ENCODE results near the gene WWC1.

WWC1 gene

DNA sequence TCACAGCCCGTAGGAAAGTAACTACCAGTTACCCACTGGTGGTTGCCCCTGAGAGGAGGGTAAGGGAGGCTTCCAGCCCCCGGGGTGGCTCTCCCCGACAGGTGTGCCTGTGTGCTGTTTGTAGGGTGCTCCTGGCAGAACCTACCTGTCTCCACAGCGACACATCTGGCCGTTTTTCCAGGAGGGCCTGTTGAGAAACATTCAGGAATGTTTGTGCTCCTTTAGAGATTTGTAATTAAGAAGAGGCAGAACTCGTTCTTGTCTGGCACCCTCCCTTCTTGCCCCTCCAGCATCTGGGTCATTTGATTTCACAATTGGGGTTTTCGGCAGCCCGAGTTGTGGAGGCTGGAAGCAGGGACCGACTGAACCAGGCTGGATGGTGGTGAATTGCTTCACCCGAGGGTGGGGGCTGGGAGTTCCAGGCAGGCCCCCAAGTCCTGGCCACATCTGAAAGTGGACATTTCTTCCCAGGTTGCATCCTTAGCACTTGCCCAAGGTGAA, 74.2 kb downstream of the WWC1 start:
- DNase-seq, result no peak

DNA sequence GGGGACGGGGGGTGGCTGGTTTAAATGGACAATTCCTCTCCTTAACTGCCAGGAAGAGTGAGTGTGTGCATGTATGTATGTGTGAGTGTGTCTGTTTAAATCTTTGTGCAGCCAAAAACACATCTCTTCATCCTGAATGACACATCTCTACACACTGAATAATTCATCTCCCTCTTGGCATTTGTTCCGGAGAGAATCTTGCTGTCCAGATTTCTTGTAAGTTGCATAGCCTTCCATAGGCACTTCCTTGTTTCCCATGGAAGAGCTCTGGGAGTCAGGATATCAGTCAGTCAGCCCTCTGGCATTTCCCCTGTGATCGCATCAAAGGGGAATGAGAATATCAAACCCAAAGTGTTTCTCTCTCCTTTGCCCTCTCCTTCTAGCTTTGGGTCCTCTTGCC, 74.7 kb downstream of the WWC1 start:
- no peak for DNase-seq

DNA sequence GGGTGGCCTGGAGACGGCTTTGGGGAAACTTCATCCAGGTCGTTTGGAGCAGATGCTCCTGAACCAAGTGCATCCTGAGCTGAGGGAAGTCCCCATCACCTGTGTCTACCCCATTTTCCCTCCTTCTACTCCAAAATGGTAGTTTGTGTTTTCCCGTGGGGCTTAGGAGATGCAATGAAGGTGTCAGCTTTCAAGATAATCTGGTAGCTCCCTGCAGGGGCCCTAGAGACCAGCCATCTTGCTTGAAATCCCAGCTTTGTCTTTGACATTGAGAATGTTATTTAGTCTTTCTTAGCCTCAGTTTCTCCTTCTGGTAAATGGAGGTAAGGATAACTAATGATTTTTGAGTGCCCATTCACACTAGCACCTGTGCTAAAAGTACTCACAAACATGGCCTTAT, 77.4 kb downstream of the WWC1 start:
- DNase-seq, result no peak

DNA sequence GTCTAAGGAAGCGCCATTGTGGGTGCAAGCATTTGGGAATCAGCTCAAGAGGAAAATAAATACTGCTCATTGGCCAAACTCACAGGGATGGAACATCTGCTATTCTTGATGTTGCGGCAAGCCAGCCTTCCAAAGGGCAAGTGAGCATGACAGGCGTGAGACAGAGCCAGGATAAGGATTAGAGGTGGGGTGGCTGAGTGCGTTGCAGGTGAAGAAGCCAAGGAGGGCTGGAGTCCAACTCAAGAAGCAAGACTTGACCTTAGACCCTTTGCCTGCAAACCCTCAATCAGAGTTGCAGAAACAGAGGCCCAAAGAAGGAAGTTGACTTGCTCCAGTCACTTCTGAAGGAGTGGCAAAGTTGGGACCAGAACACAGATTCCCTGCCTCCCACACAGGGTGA, 79.4 kb downstream of the WWC1 start:
- no peak for DNase-seq

DNA sequence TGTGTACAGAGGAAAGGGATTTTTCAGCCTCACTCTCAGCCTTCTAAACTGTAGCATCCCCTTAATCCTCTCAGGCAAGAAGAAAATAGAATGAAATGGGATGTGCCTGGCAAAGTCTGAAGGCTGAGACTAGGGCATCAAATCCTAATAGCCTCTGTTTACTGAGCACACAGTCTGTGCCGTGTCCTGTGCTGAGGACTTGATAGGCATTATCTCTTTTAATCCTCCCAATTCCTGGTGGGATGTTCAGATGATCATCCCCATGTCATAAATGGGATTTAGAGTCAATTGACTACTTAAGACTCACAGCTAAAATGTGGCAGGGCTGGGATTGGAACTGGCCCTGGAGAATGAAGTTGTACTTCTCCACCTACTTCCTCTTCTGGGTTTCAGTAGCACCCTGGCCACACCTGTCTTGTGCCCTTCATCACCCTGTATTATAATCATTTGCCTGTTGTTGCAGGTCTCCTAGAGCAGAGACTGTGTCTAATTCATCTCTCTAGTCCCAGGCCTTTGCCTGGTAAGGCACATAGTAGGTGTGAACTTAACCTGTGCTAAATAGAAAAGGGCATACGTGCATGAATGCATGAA, 81.0 kb downstream of the WWC1 start:
- no peak for DNase-seq

DNA sequence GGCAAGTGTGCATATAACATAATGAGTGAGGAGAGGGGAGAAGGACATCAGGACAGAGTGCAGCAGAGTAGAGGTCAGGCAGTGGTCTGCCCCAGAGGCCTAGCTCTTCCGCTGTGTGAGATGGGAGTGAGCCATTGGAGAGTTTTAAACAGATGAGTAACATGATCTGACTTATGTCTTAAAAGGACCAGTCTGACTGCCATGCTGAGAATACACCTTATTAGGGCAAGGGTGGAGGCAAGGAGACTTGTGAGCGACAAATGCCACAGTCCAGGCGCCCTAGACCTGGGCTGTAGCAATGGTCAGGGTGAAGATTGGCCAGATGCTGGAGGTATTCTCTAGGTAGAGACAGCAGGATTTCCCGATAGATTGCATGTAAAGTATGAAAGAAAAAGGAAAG, 83.1 kb downstream of the WWC1 start:
- no peak for DNase-seq

DNA sequence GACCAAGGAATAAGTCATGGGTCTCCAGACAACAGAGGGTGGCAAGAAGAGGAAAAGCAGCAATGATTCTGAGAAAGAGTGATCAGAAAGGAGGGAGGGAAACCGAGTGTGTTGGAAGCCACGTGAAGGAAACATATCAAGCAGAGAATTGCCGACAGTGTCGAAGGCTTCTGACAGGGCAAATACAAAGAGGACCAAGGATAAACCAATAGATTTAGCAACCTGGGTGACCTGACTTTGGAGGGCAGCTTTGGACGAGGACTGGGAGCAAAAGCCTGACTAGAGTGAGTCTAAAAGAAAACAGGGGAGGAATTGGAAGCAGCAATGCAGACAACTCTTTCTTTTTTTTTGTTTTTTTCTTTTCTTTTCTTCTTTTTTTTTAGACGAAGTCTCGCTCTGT, 83.8 kb downstream of the WWC1 start:
- no peak for DNase-seq

DNA sequence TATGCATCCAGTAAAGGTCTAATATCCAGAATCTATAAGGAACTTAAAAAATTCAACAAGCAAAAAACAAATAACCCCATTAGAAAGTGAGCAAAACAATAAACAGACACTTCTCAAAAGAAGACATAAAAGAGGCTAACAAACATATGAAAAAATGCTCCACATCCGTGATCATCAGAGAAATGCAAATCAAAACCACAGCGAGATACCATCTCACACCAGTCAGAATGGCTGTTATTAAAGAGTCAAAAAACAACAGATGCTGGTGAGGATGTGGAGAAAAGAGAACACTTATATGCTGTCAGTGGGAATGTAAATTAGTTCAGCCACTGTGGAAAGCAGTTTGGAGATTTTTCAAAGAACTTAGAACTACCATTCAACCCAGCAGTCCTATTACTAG, 86.1 kb downstream of the WWC1 start:
- peak in 1 of 2 donors; percentile 77 for DNase-seq

DNA sequence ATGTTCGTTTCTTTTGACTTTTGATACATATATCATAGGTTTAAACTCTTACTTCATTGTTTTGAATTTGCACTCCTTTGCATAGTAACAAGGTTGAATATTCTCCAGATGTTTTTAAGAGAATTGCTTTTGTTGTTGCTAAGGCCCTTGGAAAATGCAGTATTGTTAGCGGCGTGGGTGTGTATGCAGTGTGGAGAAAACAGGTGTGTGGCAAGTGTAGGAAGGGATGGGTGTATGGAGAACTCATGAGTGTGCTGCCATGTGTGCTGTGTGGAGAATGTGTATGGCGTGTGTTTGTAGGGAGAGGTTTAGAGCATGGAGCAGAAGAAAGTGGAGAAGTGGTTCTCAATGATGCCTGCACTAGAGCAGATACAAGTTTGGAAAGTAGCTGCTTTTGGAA, 87.3 kb downstream of the WWC1 start:
- no peak for DNase-seq

DNA sequence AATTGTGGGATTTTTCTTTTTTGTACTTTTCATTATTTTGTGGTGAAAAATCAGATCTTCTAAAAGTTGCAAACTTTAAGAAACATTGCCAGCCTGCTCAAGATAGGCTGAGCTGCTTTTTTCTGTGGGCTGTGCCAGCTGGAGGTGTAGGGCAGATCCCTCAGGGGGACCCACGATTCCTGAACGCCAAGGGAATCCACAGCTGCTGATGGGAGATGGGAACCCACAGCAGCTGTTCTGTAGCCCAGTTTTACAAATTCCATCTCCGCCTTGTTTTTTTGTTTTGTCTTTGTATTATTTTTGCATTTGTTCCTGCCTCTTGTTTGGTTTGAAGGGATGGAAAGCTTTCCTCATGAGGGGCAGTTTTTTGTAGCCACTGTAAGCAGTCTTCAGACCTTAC, 91.0 kb downstream of the WWC1 start:
- DNase-seq, result no peak

DNA sequence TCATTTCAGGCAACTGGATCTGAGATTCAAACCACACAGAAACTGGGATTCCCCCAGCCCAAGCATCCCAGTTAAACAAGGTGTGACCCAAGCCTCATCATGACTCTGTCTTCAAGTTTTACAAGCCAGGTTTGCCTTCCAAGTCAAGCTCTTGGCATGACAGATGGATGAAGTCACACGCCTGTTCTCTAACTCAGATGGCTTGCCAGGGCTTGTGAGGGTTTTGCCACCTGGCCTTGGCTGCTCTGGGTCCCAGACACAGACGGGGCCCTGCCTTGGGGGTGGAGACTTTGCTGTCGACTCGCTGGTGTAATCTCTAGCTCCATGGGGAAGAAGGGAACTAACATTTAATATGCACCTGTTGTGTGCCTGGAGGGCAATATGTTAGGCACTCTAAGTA, 99.0 kb downstream of the WWC1 start:
- no peak for DNase-seq

DNA sequence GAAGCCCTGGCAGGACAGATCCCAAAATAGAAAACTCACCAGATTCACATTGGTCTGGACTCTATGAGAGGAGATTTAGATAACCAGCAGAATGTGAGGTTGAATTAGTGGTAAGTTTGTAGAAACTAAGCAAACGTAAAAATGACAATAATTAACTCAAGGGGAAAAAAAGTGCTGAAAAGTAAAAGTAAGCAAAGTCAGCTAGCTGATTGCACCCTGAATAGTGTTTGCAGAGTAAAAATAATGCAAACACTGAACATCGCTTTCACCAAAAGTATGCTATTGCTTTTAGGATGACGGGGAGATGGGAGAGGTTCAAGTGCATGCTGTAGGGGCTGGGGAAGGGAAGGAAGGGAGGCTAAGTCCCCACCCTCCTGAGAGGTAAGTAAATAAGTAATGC, 102.3 kb downstream of the WWC1 start:
- no peak for DNase-seq

DNA sequence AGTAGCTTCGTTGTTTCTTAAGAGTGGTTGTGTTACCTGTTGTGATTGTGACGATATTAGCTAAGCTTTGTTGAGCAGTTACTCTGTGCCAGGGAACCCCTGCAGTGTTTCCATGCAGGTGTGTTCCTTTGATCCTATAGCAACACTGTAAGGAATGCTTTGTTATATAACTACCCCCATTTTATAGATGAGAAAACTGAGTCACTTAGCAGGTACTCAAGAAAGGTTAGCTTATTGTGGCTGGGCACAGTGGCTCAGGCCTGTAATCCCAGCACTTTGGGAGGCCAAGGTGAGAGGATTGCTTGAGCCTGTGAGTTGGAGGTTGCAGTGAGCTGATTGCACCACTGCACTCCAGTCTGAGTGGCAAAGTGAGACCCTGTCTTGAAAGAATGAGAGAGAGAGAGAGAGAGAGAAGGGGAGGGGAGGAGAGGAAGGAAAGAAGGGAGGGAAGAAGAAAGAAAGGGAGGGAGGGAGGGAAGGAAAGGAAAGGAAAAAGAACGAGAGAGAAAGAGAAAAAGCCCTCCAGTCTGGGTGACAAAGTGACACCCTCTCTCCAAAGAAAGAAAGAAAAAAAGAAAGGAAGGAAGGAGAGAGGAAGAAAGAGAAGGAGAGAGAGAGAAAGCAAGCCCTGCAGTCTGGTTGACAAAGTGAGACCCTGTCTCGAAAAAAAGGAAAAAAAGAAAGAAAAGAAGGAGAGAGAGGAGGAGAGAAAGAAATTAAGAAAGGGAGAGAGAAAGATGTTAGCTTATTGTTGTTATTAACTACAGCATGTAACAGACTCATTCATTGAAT, 109.2 kb downstream of the WWC1 start:
- DNase-seq, result no peak

DNA sequence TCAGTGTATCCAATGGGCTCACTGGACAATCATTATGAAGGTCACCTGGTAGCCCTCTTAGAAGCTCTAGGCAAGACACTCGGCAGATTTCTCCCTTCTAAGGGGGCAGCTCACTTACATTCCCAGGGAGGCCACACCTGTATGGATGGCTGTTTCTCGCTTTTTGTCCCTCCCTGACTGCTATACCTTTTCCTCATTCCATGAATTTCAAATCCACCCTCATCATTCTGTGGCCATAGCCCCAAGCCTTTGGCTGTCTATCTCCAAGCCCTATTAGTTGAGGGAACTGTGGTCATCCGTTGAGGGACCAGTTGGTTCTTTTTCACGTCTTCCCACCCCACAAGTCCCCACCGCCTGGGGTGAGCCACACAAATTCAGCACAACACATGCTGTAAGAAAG, 109.8 kb downstream of the WWC1 start:
- no peak for DNase-seq

DNA sequence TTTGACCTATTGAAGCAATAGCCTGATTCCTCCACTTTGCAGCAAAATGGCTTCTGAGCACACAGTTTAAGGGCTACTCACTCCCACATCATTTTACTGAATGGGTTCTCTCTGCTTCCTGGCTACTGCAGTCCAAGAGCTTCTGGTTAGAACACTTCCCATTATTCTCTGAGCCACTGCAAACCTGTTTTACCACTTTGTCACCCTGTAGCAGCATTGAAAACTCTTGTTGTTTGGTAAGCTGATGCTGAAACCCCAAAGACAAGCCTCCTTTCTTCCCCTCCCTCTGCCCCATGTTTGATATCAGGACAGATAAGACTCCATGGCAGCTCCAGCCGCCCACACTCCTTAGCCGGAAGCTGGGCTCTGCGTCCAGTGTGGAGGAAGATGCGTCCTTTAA, 110.4 kb downstream of the WWC1 start:
- no peak for DNase-seq

DNA sequence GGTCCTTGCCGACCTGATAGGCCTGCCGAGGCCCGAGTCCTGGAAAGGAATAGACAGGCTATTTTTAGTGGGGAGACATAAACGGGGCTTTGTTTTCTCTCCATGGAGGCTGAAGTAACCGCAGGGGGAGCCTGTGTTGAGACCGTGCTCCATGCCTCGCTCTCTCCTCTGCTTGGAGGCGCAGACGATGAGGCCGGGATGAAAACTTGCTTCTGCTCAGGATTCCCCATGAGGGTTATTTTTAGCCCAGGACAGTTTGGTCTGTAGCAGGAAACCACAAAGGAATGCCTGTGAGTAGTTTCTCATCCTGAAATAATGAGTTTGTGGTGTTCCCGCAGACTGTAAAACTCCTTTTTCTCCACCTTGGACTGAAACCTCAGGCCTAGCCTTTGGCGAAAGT, 112.9 kb downstream of the WWC1 start:
- no peak for DNase-seq

DNA sequence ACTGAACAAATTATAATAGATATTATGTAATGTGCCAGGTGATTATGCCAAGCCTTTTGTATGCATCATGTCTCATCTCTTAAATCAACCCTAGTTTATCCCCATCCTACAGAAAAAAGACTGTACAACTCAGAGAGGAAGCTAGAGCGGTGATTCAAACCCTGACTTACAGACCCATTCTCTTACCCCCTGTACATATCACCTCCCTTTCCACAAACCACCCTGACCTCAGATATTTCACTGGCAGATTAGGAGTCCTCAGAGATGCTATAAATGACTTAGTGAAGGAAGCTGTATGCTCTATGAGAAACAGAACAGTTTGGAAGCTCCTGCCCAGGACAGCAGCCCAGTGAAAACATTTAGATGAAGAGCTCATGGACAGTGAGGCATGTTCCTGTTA, 115.8 kb downstream of the WWC1 start:
- no peak for DNase-seq

DNA sequence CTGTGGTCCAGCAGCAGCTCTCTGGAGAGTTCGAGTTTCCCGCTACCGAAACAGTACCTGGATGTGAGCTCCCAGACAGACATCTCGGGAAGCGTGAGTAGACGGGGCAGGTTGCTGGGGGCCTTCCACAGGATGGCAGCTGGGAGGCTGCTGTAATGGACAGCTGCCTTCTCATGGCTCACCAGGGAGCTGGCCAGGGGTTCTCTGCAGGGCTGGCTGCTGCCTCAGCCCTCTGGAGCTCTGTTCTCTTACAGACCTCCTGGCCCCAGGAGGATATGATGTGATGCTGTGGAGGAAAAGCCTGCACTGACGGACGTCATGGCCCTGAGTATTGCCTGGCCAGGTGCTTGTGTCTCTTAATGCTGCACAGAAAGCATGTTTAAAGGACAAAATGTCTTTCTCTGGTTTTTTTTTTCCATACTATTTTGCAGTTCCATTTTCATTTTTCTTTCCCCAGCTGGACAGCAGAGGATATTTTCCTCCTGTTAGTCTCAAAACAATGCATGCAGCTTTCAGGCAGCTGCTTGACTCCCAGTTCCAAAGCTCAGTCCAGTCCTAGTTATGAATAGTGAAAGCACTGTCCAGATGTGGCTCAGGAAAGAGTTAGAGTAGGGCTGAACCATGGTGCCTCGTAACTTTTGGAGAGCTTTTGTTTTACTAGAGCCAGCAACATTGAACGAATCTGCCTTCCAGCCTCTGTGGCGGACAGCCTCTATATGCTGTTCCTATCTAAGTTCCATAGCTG, 117.3 kb downstream of the WWC1 start:
- no peak for DNase-seq

DNA sequence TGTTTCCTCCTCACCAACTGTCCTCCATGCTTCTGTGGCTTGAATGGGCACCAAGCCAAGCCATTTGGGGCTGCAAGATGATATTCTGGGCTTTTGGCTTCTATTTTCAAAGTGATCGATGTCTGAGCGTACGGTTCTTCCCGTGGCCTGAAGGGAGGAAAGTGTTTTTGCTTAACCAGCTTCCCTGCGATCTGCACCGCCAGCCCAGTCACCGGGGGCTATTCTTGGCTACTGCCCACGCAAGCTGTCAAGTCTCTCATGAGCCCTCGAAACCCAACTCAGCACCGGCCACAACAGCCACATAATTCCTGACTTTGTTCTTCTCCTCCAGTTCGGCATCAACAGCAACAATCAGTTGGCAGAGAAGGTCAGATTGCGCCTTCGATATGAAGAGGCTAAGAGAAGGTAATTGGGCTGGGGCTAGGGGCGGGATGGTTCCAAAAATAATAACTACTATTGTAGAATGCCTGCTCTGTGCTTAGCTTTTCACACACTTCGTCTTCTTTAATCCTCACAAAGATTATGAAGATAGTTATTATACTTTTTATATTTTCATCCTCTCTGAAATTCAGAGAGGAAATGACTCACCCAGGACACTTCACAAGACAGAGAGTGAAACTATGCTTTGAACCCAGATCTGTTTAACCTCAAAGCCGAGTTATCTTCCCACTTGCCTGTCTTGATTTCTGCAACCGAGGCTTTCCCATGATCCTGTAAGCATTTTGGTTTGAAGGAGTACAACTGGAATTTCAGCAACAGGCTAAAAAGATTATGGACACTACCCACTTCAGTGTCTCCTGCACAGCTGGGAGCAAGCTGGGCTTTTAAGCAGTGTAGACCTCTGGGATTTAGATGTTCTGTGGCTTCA, 118.4 kb downstream of the WWC1 start:
- DNase-seq, result peak in 1 of 2 donors; percentile 39

DNA sequence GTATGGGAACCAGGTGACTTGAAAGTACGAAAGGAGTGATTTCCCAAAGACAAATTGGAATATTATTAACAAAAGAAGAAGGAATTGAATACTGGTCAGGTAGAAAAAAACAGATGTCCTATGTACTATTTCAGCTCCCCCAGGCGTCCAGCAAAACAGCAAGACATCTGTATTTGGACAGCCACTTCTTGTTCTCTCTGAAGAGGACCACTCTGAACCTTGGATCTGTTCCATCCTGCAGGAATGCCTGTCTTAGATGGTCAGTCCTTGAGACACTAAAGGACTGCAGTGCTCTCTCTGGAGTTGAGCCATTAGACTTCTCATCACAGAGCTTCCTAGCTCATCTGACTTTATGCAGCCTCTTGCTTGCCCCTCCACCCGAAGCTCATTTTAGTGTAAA, 120.4 kb downstream of the WWC1 start:
- DNase-seq, result no peak

DNA sequence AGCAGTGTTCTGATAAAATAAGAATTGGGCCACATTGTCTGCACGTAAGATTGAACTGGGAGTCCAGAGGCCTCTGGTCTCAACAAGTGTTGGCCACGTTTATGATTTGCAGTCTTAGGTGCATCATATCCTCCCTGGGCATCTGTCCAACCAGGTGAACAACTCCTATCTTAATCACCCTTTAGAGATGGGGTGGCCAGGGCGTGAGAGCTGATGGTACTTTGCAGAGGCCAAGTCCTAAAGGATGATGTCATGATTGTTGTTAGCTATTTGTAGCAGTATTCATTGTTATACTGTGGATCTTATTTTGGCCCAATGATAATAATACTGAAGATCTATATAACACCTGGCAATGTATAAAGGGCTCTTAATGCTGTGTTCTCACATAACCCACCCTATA, 121.6 kb downstream of the WWC1 start:
- DNase-seq, result no peak

DNA sequence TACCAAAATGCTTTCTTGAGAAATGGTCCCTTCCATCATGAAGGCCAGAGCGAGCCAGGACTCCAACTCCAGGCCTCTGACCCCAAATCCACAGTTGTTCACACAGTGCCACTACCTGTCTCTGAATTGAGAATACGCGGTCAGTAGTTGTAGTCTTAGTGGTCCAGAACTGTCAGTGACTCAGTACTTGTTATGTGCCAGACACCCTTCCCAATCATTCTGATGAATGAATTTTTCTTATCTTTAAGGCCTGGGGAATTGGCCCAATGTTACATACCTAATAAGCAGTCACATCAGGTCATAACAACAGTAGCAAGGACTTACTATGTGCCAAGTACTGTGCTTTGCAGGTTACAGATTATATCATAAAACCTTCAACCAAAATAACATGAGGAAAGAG, 122.2 kb downstream of the WWC1 start:
- no peak for DNase-seq

DNA sequence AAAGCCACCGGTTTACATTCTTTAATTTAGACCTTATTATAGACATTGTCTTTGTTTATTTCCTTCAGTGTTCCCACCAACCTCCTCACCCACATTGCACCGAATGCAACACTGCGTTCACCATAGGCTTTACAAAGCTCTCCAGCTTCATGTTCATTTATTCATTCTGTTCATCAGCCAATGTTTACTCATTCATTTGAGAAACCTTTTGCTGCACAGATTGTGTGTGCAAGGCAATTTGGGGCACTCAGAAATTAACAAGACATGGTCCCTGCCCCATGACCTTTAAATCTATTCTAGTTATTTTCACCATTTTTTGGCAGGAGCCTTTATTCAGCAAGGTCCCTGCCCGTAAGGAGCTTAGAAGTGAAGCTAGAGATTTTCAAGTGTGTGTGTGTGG, 124.0 kb downstream of the WWC1 start:
- DNase-seq, result no peak

All from CD4-positive, alpha-beta T cell treated with Interleukin-4 for 1 hour (primary cell).